H9 (cell line): ENCODE data around the gene HPRT1. TPM values are rescaled to one million over a fixed set of nuclear protein-coding genes. Genes with fewer than 3 reads are reported as not detected.

Experiments
- DNase-seq: peaks from one replicate; pipeline ENCODE4 v3.0.0-alpha.2; 2017
- H2AFZ ChIP-seq: one replicate; pipeline ENCODE4 v1.6.1; 2013; ENCODE audit warnings: mild to moderate bottlenecking, low read length, control low read depth, moderate library complexity
- H2AK5ac ChIP-seq: 2 replicates; pipeline ENCODE4 v1.6.1; 2013; ENCODE audit warnings: low read length, control low read depth, mixed read lengths; ENCODE audit not compliant: insufficient read length
- H2BK120ac ChIP-seq: one replicate; pipeline ENCODE4 v1.6.1; 2013; ENCODE audit warnings: low read depth, mild to moderate bottlenecking, low read length, control low read depth, inconsistent platforms; ENCODE audit not compliant: poor library complexity, severe bottlenecking
- H2BK12ac ChIP-seq: 2 replicates; pipeline ENCODE4 v1.6.1; 2013; ENCODE audit warnings: low read length, control low read depth, mixed read lengths, low read depth; ENCODE audit not compliant: insufficient read length
- H2BK15ac ChIP-seq: 2 replicates; pipeline ENCODE4 v1.6.1; 2013; ENCODE audit warnings: low read depth, low read length, control low read depth
- H2BK20ac ChIP-seq: one replicate; pipeline ENCODE4 v1.6.1; 2013; ENCODE audit warnings: low read depth, mild to moderate bottlenecking, low read length, control low read depth, inconsistent platforms; ENCODE audit not compliant: poor library complexity, severe bottlenecking
- H2BK5ac ChIP-seq: 2 replicates; pipeline ENCODE4 v1.6.1; 2013; ENCODE audit warnings: low read length, control low read depth, mixed read lengths; ENCODE audit not compliant: insufficient read length
- H3K14ac ChIP-seq: 2 replicates; pipeline ENCODE4 v1.6.1; 2013; ENCODE audit warnings: low read length, control low read depth; ENCODE audit not compliant: insufficient read depth
- H3K18ac ChIP-seq: 2 replicates; pipeline ENCODE4 v1.6.1; 2013; ENCODE audit warnings: low read depth, mild to moderate bottlenecking, mixed read lengths, low read length, control low read depth; ENCODE audit not compliant: insufficient read length
- H3K23ac ChIP-seq: 2 replicates; pipeline ENCODE4 v1.6.1; 2013; ENCODE audit warnings: low read length, control low read depth, mixed read lengths, low read depth; ENCODE audit not compliant: insufficient read length
- H3K23me2 ChIP-seq: 2 replicates; pipeline ENCODE4 v1.6.1; 2013; ENCODE audit warnings: low read depth, mild to moderate bottlenecking, mixed read lengths, low read length, control low read depth; ENCODE audit not compliant: insufficient read length, poor library complexity, severe bottlenecking
- H3K27ac ChIP-seq: 2 replicates; pipeline ENCODE4 v1.5.1; 2013; ENCODE audit warnings: low read length, control low read depth, mixed read lengths, low read depth; ENCODE audit not compliant: insufficient read length
- H3K27me3 ChIP-seq: 2 replicates; pipeline ENCODE4 v1.6.1; 2013; ENCODE audit warnings: low read length, control low read depth, inconsistent platforms; ENCODE audit not compliant: insufficient read depth
- H3K4ac ChIP-seq: 2 replicates; pipeline ENCODE4 v1.6.1; 2013; ENCODE audit warnings: low read depth, mild to moderate bottlenecking, control low read depth, inconsistent platforms, low read length, moderate library complexity
- H3K4me1 ChIP-seq: 2 replicates; pipeline ENCODE4 v1.6.1; 2013; ENCODE audit warnings: low read length, control low read depth, inconsistent platforms; ENCODE audit not compliant: insufficient read depth
- H3K4me2 ChIP-seq: 2 replicates; pipeline ENCODE4 v1.6.1; 2013; ENCODE audit warnings: low read length, control low read depth, mixed read lengths; ENCODE audit not compliant: insufficient read length, insufficient read depth
- H3K56ac ChIP-seq: 2 replicates; pipeline ENCODE4 v1.6.1; 2013; ENCODE audit warnings: low read depth, mild to moderate bottlenecking, mixed read lengths, low read length, control low read depth; ENCODE audit not compliant: insufficient read length
- H3K79me1 ChIP-seq: 2 replicates; pipeline ENCODE4 v1.6.1; 2013; ENCODE audit warnings: low read depth, mild to moderate bottlenecking, moderate library complexity, low read length, control low read depth, inconsistent platforms; ENCODE audit not compliant: insufficient read depth, poor library complexity, severe bottlenecking
- H3K79me2 ChIP-seq: 2 replicates; pipeline ENCODE4 v1.6.1; 2013; ENCODE audit warnings: low read length, control low read depth, inconsistent platforms; ENCODE audit not compliant: insufficient read depth
- H3K9ac ChIP-seq: 2 replicates; pipeline ENCODE4 v1.6.1; 2013; ENCODE audit warnings: low read length, control low read depth, mixed read lengths; ENCODE audit not compliant: insufficient read length; ENCODE audit errors: extremely low read depth
- H3K9me3 ChIP-seq: one replicate; pipeline ENCODE4 v1.6.1; 2013; ENCODE audit warnings: low read depth, low read length, inconsistent platforms; ENCODE audit not compliant: control insufficient read depth
- H3T11ph ChIP-seq: one replicate; pipeline ENCODE4 v1.6.1; 2013; ENCODE audit warnings: mild to moderate bottlenecking, low read length, control low read depth, inconsistent platforms
- H4K20me1 ChIP-seq: one replicate; pipeline ENCODE4 v1.6.1; 2013; ENCODE audit not compliant: control insufficient read depth, insufficient read length, insufficient read depth
- H4K5ac ChIP-seq: 2 replicates; pipeline ENCODE4 v1.6.1; 2013; ENCODE audit warnings: low read depth, mild to moderate bottlenecking, mixed read lengths, low read length, control low read depth; ENCODE audit not compliant: insufficient read length
- H4K8ac ChIP-seq: replicated peaks from 2 replicates; pipeline ENCODE4 v1.6.1; 2013; ENCODE audit warnings: low read length, control low read depth, mixed read lengths, low read depth; ENCODE audit not compliant: insufficient read length
- H4K91ac ChIP-seq: 2 replicates; pipeline ENCODE4 v1.6.1; 2013; ENCODE audit warnings: low read depth, mild to moderate bottlenecking, moderate library complexity, mixed read lengths, low read length, control low read depth; ENCODE audit not compliant: insufficient read length
- H3K27ac Mint-ChIP-seq, 3 experiments: 2 replicates in 2 of 3; 3 replicates in 1 of 3; pipeline ENCODE4 v1.8.0; 2020 to 2021; ENCODE audit warnings: mixed read lengths in 3 of 3, mild to moderate bottlenecking in 1 of 3, moderate library complexity in 1 of 3
- H3K27me3 Mint-ChIP-seq: 2 replicates; pipeline ENCODE4 v1.8.0; 2021; ENCODE audit warnings: low read depth, mild to moderate bottlenecking, moderate library complexity, mixed read lengths
- H3K36me3 Mint-ChIP-seq, 3 experiments: 2 replicates in 2 of 3; 3 replicates in 1 of 3; pipeline ENCODE4 v1.8.0; 2020 to 2021; ENCODE audit warnings: low read depth in 3 of 3, mixed read lengths in 3 of 3; ENCODE audit not compliant: insufficient read depth in 1 of 3
- H3K4me1 Mint-ChIP-seq, 2 experiments: 2 replicates each; pipeline ENCODE4 v1.8.0; 2020; ENCODE audit warnings: mixed read lengths in 2 of 2
- H3K4me3 Mint-ChIP-seq, 2 experiments: 2 replicates in 1 of 2; 3 replicates in 1 of 2; pipeline ENCODE4 v1.8.0; 2020 to 2021; ENCODE audit warnings: mild to moderate bottlenecking in 2 of 2, mixed read lengths in 2 of 2, moderate library complexity in 1 of 2
- H3K9me3 Mint-ChIP-seq, 2 experiments: 2 replicates in 1 of 2; 3 replicates in 1 of 2; pipeline ENCODE4 v1.8.0; 2020; ENCODE audit warnings: mild to moderate bottlenecking in 2 of 2, mixed read lengths in 2 of 2, moderate library complexity in 1 of 2
- WGBS: extraction: QIAGEN DNeasy Blood & Tissue Kit; methylation state at CpG from one replicate; pipeline ENCODE4 v1.1.7; 2013; ENCODE audit warnings: missing lambda C conversion rate, low lambda C conversion rate, mixed read lengths; ENCODE audit not compliant: insufficient read length; ENCODE audit errors: extremely low coverage; 5-methylcytosine and 5-hydroxymethylcytosine counted together
- total RNA-seq: library from RNA; stranded (reverse); gene quantifications from 2 replicates; pipeline ENCODE4 v1.2.1, GENCODE V29; 2021
- TF ChIP-seq, protein P1 (sequence below): fragments of 200-600 bp; sonication (generic); conservative IDR thresholded peaks from 3 replicates; pipeline ENCODE4 v1.8.0; 2021; ENCODE audit warnings: antibody characterized with exemption, mild to moderate bottlenecking

HPRT1 gene
- total RNA-seq, 1 experiment from 2014 or later = 39.2 TPM

DNA sequence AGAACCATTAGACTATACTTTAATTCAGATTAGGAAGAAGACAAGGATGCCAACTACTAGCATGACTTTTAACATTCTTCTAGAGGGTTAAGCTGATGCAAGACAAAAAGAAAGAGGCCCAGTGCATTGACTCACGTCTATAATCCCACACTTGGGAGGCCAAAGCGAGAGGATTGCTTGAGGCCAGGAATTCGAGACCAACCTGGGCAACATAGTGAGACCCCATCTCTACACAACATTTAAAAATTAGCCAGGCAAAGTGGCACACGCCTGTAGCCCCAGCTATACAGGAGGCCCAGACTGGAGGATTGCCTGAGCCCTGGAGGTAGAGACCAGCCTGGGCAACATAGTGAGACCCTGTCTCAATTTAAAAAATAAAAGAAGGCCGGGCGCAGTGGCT lies 40.2 kb upstream of the HPRT1 start:
- Histone ChIP-seq H4K5ac (no peak overlapping the region), H3K9me3 (no peaks in the 10 kb centered on the region), H2BK120ac (no peak overlapping the region), H3K23ac (no peak overlapping the region), H2BK12ac (no peak overlapping the region), H4K20me1 (no peaks in the 10 kb centered on the region), H3K79me2 (no peaks in the 10 kb centered on the region), H2BK15ac (no peak overlapping the region), H2AK5ac (no peak overlapping the region), H3K23me2 (no peaks in the 10 kb centered on the region), H2AFZ (no peak overlapping the region), H4K8ac (no peak overlapping the region), H3K4ac (no peak overlapping the region), H3T11ph (no peak overlapping the region), H3K79me1 (no peaks in the 10 kb centered on the region), H3K27me3 (no peaks in the 10 kb centered on the region), H3K27ac (no peak overlapping the region), H3K56ac (no peak overlapping the region), H2BK20ac (no peak overlapping the region), H4K91ac (no peak overlapping the region), H3K18ac (no peak overlapping the region), H3K4me1 (no peaks in the 10 kb centered on the region), H3K9ac (no peak overlapping the region), H2BK5ac (no peak overlapping the region), H3K4me2 (no peak overlapping the region), H3K14ac (no peak overlapping the region)
- DNase-seq = no peak
- H3K4me1 Mint-ChIP-seq = no peaks in the 10 kb centered on the region
- peaks cover 21 to 40% (median 24%) of the 10 kb centered on the region in 3 experiments; a peak in 6 of 7 replicates for H3K36me3 Mint-ChIP-seq
- TF ChIP-seq, protein P1, sequence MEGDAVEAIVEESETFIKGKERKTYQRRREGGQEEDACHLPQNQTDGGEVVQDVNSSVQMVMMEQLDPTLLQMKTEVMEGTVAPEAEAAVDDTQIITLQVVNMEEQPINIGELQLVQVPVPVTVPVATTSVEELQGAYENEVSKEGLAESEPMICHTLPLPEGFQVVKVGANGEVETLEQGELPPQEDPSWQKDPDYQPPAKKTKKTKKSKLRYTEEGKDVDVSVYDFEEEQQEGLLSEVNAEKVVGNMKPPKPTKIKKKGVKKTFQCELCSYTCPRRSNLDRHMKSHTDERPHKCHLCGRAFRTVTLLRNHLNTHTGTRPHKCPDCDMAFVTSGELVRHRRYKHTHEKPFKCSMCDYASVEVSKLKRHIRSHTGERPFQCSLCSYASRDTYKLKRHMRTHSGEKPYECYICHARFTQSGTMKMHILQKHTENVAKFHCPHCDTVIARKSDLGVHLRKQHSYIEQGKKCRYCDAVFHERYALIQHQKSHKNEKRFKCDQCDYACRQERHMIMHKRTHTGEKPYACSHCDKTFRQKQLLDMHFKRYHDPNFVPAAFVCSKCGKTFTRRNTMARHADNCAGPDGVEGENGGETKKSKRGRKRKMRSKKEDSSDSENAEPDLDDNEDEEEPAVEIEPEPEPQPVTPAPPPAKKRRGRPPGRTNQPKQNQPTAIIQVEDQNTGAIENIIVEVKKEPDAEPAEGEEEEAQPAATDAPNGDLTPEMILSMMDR = no peak
- no CpG with 5 or more reads among the region's 6 CpGs for WGBS
- peaks cover 0 to 41% of the 10 kb centered on the region in 2 experiments; a peak in 2 of 5 replicates for H3K9me3 Mint-ChIP-seq
- H3K27ac Mint-ChIP-seq = no peak overlapping the region
- no peak overlapping the region for H3K4me3 Mint-ChIP-seq
- H3K27me3 Mint-ChIP-seq = no peaks in the 10 kb centered on the region
